ENCODE results near the gene HOMER3. TPM values are rescaled to one million over a fixed set of nuclear protein-coding genes. Genes with fewer than 3 reads are reported as not detected.

HOMER3 gene
- total RNA-seq: not detected in 2 replicates

GRCh38 chr19:18940769-18941627 lies at the start of gene HOMER3:
Gene HOMER3 (minus strand): TSS chr19:18941217. CDS start chr19:18938982, 2,235 bp downstream.
- intact Hi-C loops (cut with micrococcal nuclease): no loop called here

DNA sequence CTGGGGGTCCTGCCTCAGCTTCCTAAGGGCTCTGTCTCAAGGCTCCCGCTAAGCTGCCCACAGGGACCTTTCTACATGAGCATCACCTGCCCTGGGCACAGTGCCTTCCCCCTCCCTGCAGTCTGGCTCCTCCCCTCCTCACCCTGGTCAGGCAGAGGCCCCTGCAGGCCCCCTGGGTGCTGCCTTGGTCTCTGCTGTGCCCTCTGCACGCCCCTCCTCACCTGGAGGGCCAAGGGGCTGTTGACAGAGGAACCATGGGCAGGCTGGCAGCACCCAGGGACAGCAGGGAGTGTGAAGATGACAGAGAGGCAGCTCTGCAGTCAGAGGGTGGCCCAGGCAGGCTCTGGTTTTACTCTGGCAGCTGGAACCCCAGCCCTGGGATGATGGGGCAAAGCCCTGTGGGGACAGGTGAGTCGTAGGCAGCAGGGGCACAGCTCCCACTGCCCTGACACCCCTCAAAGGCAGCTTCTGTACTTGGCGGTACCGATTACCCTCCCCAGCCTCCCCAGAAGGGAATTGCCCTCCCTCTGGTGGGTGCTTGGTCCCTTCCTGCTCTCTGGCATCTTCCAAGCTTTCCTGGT lies 49.2 kb upstream of the HOMER3 start:
- intact Hi-C loops (cut with micrococcal nuclease): no loop called here

- intact Hi-C loops (cut with micrococcal nuclease): no loop called here
These were observed 48.3 kb upstream of the HOMER3 start for GRCh38 chr19:18989316-18989715.

- intact Hi-C loops (cut with micrococcal nuclease): no loop called here
These were observed 46.4 kb upstream of the HOMER3 start for GRCh38 chr19:18987456-18987855.

DNA sequence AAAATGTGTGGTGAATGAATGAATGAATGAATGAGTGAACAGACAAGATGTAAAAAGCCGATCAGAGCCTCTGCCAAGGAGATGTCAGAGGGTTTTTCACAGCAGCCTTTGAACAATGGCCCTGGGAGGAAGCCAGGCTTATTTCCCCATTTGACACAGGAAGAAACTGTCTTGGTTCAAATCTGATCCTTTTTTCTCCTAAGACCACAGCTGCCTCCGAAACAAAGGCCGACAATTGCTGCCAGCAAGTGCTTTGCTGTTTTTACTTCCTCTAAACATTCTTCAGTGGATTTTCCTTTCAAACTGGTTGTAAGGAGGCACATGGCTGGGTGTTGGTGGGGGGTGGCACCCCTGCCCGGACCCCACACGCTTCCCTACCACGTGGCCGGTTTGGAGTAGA lies 44.2 kb upstream of the HOMER3 start:
- intact Hi-C loops (cut with micrococcal nuclease): no loop called here

DNA sequence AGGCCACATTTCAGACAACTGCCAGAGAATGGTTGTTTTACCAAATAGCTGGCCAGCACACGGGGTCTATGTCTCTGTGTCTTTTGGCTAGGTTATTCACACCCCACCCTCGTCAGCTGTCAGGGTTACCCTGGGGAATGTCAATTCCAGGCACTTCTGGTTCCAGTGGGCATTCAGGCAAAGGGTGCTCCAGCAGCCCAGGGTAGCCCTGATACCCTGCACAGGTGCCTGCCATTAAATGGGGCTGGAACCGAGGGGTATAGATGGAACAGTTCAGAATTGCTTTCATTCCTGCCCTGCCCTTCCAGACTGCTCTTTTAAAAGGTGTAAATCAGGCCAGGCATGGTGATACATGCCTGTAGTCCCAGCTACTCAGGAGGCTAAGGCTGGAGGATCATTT lies 43.2 kb upstream of the HOMER3 start:
- intact Hi-C loops (cut with micrococcal nuclease): no loop called here

GRCh38 chr19:18982669-18983068 lies 41.7 kb upstream of the HOMER3 start:
- intact Hi-C loops (cut with micrococcal nuclease): no loop called here

DNA sequence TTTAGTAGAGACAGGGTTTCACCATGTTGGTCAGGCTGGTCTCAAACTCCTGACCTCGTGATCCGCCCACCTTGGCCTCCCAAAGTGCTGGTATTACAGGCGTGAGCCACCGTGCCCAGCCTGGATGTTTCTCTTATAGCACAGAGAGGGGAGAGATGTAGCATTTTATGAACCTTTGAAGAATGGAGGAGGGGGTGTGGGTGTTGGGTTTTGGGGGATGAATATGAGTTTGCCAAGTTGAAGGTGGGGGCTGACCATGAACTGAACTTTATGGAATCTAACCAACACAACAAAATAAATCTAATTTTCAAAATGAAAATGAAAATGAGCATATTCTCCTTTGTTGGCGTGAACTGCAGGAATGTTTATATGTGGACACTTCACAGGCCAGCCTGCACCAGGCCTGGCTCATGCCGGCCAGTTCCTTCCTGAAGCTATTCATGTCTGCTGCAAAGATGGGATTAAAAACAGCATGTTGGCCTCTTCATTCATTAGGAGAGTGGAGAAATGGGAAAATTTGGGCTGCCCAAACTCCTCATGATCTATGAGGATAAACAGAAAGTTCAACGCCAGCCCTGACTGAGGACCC lies 39.5 kb upstream of the HOMER3 start:
- intact Hi-C loops (cut with micrococcal nuclease): no loop called here

GRCh38 chr19:18978616-18979015 lies 37.6 kb upstream of the HOMER3 start:
- intact Hi-C loops (cut with micrococcal nuclease): no loop called here

- intact Hi-C loops (cut with micrococcal nuclease): no loop called here
These were observed 34.9 kb upstream of the HOMER3 start for GRCh38 chr19:18975869-18976268.

DNA sequence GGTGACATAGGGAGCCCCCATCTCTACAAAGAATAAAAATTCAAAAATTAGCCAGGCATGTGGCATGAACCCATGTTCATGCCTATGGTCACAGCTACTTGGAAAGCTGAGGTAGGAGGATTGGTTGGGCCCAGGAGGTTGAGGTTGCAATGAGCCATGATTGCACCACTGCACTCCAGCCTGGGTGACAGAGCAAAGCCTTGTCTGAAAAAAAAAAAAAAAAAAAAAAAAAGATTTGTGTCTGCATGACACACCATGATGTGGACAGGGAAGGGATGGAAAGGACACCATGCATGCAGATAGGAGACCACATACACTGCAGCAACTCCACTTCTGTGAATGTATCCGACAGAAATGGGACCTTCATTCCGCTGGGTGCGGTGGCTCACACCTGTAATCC lies 34.0 kb upstream of the HOMER3 start:
- intact Hi-C loops (cut with micrococcal nuclease): no loop called here

DNA sequence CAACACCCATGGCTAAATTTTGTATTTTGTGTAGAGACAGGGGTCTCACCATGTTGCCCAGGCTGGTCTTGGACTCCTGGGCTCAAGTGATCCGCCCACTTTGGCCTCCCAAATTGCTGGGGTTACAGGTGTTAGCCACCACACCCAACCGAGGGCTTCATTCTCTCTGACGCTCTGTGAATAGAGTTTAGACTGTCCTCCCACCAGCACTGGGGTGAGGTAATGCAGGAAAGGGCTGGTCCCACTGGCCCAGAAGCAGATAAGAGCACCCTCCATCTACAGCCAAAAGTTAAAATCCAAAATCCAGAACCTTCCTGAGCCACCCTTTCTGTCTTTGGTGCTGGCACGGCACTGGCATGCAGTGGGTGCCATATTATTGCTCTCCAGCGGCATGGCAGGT lies 31.8 kb upstream of the HOMER3 start:
- intact Hi-C loops (cut with micrococcal nuclease): no loop called here

DNA sequence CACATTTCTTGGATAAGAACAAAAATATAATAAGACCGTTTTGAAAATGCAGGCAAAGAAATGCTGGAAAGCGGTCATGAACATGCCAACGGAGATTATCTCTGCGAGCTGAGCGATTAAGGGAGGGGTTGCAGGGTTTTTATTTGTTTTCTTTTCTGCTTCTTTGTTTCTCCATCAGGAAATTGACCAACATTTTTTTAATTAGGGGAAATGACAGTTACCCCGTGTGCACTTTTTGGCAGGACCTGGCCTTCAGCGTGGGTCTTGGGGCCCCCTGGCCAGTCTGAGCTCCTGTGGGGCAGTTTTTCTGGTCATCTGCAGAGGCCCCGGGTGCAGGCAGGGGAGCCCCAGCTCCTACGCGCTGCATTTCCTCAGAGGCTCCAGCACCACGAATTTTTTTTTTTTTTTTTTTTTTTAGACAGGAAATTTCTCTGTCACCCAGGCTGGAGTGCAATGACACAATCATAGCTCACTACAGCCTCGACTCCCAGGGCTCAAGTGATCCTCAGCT lies 31.3 kb upstream of the HOMER3 start:
- intact Hi-C loops (cut with micrococcal nuclease): no loop called here

DNA sequence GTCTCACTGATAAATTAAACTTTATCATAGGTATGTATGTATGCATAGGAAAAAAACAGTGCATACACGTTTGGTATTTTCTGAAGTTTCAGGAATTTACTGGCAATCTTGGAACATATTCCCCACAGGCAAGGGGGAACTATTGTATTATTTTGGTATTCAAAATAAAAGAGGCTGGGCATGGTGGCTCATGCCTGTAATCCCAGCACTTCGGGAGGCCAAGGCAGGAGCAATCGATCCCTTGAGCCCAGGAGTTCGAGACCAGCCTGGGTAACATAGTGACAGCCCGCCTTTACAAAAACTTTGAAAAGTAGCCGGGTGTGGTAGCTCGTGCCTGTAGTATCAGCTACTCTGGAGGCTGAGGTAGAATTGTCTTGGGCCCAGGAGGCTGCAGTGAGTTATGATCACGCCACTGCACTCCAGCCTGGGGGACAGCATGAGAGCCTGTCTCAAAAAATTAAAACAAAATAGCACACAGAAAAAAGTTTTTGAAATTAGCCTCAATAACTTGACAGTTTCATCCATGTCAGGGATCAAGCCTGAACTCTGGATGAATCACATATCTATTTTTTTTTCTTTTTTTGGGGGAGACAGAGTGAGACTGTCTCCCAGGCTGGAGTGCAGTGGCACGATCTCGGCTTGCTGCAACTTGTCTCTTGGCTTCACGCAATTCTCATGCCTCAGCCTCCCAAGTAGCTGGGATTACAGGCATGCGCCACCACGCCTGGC lies 29.1 kb upstream of the HOMER3 start:
- intact Hi-C loops (cut with micrococcal nuclease): no loop called here

DNA sequence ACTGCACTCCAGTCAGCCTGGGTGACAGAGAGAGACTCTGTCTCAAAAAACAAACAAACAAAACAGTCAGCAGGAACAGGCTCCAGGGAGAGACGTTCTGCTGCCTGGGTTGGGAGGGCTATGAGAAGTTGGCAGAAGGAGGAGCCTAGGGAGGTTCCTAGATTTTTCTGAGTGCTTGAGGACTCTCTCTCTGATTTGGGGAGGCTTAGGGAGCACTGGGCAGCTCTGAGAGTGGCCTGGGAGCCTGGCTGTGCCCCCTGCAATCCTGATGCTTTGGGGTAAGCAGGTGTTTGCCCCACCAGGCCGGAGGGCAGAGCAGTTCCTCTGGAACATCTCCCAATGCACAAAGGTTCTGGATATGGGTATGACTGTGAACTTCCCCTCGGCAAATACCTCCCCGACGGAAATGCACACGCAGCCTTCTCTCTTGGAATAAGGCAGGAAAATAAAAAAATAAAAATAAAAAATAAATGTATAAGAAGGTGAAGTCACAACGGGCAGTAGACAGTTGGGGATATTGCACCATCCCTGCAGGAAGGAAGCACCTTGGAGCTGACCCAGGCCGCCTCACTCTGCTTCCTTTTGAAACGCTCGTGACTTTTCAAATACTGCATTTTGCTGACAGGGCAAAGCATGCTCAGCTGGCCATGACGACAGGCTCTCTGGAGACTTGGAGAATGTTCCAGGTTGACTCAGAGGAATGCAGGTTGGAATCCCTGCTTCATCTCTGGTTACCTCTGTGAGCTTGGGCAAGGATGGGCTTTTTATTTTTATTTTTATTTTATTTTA lies 26.5 kb upstream of the HOMER3 start:
- intact Hi-C loops (cut with micrococcal nuclease): no loop called here

- intact Hi-C loops (cut with micrococcal nuclease): no loop called here
These were observed 25.3 kb upstream of the HOMER3 start for GRCh38 chr19:18966307-18966706.

GRCh38 chr19:18964121-18964520 lies 23.1 kb upstream of the HOMER3 start:
- intact Hi-C loops (cut with micrococcal nuclease): no loop called here

DNA sequence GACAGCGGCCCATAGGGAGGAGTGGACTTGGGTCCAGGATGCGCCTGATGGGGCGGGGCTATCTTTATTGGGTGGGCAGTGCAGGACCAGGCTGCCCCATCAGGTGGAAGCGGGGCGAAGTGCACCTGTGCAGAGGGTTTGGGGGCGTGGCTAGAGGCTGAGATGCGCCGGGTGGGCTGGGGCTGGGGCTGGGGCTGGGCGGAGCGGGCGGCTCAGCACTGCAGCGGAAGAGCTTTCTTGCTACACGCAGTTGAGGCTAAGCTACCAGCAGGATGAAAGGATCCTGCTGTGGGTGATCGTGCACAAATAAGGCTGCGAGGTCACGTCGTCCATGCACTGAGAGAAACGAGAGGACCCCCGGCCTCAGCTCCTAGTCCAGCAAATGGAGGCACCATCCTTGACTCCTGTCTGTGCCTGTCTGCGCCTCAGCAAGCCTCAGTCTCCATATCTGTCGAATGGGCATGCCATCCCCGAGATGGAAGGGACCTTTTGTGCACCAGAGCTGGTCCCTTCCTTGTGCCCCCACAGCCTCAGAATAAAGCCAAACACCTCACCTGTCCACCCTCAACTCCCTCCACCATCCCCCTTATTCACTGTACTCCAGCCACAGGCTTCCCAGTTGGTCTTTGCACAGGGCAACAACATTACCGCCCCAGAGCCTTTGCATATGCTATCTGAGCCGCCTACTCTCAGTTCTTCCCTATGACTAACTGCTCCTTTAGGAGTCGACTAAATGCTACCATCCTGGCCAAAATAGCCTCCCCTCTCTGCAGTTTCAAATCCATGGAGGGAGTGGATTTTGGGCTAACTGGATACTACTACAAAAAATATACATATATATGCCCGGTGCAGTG lies 21.0 kb upstream of the HOMER3 start:
- intact Hi-C loops (cut with micrococcal nuclease): no loop called here

- intact Hi-C loops (cut with micrococcal nuclease): no loop called here
These were observed 19.4 kb upstream of the HOMER3 start for GRCh38 chr19:18960370-18960769.

GRCh38 chr19:18955042-18955441 lies 14.0 kb upstream of the HOMER3 start:
- intact Hi-C loops (cut with micrococcal nuclease): no loop called here
